T47D (cell line): ENCODE measurements around the gene SYNGAP1.

ENCODE experiments used
- DNase-seq, 2 experiments: peaks; one replicate each; pipeline versions ENCODE4 v3.0.0 to v3.0.0-alpha.2; 2011 to 2012; ENCODE audit warnings: low read depth in 1 of 2, low spot score in 1 of 2
- JUND ChIP-seq: IDR thresholded peaks from 2 replicates; pipeline ENCODE4 v1.6.1; 2012; ENCODE audit warnings: low read depth
- in situ Hi-C: cut with HindIII; loops from 2 replicates; pipeline ENCODE4 v1.10.0; 2016; ENCODE audit warnings: low sequenced_read_pairs, low pct_unique_long_range_greater_than_20kb

SYNGAP1 gene

GRCh38 chr6:33490198-33490597 lies 70.3 kb downstream of the SYNGAP1 start:
- in situ Hi-C loops: no loop called here
- no peak for TF ChIP-seq JUND
- peak in 1 of 2 experiments; percentile 56 for DNase-seq

GRCh38 chr6:33490621-33491020 lies 70.8 kb downstream of the SYNGAP1 start:
- no peak for TF ChIP-seq JUND
- DNase-seq: no peak
- in situ Hi-C loops: no loop called here

GRCh38 chr6:33492093-33492492 lies 72.2 kb downstream of the SYNGAP1 start:
- in situ Hi-C loops: no loop called here

GRCh38 chr6:33497157-33497556 lies 77.3 kb downstream of the SYNGAP1 start:
- in situ Hi-C loops: no loop called here
- DNase-seq: no peak
- TF ChIP-seq JUND: no peak

More at GRCh38 chr6:33492093-33492492, 72.2 kb downstream of the SYNGAP1 start:
- TF ChIP-seq JUND: no peak
- DNase-seq: no peak

- no peak for DNase-seq
- TF ChIP-seq JUND: no peak
Observed at GRCh38 chr6:33502486-33502885, 82.6 kb downstream of the SYNGAP1 start.

GRCh38 chr6:33504486-33504885 lies 84.6 kb downstream of the SYNGAP1 start:
- no peak for TF ChIP-seq JUND
- in situ Hi-C loops: no loop called here
- DNase-seq: no peak

More at GRCh38 chr6:33502486-33502885, 82.6 kb downstream of the SYNGAP1 start:
- in situ Hi-C loops: no loop called here
